ENCODE results near the gene DEAF1.

DNA sequence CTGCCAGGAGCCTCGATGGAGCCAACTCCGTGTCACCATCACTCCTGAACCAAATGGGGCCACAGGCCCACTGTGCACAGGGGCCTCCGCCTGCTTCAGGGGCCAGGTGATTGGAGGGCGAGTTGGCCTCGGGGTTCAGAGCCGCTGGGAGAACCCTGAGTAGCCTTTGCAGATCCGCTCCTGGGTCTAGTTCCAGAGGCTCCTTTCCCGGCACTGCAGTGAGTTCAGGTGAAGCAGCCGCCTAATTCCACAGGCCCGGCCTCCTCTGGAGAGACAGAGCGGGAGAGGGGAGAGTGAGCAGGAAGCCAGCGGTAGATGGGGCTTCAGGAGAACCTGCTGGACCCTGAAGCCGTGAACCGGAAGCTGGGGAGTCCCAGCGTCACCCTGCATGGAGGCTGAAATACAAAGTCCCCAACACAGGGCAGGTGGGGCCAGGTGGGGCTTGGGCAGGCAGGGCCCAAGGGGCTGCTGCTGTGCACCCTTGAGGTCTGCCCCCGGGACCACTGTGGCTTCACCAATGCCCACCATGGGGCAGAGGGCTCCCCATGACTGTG lies 35.4 kb downstream of the DEAF1 start:
- TF ChIP-seq YY1 (IDR thresholded peaks at IDR 0.05; ENCODE audit: insufficient read depth, insufficient read length) (no peak), ZNF274 (IDR thresholded peaks at IDR 0.05; ENCODE audit: low read depth, low read length) (no peak), SUZ12 (IDR thresholded peaks at IDR 0.05; ENCODE audit: extremely low read depth, insufficient read depth, insufficient read length) (no peak)
